Adipose tissue (tissue), 3 donors: Measurements from ENCODE around the gene ZNF286A. TPM values are rescaled to one million over a fixed set of nuclear protein-coding genes. Genes with fewer than 3 reads are reported as not detected.
"Not testable (repeated sequence)": the region's sequence is repeated elsewhere in the genome, so short reads cannot be mapped to it uniquely, and the experiment has no call there.

Source experiments
- H3K27ac ChIP-seq: one replicate; pipeline ENCODE4 v1.5.1; 2013; ENCODE audit warnings: low read depth, low read length
- WGBS, 3 donors: extraction: QIAGEN DNeasy Blood & Tissue Kit; methylation state at CpG; one replicate each; pipeline ENCODE4 v1.1.7; 2013; 5-methylcytosine and 5-hydroxymethylcytosine counted together
- polyA plus RNA-seq, 3 donors: library from polyadenylated mRNA; stranded (reverse); fragments of 200-250 nt; gene quantifications; one replicate each; pipeline ENCODE4 v1.2.3, GENCODE V29; 2013
- donor health status: healthy with polysubstance abuse.
- donor health status: Bipolar disorder and iron deficiency.
- donor health status: healthy.

The ZNF286A gene
- 1 to 10 TPM; 2.5 to 7.3 (median 3.1) TPM for polyA plus RNA-seq

- H3K27ac ChIP-seq = not testable (repeated sequence)
- 0% methylated on average over 44 of the region's 44 CpGs for WGBS, 3 donors
These were observed at the start of gene ZNF286A for GRCh38 chr17:15699413-15699924. Gene ZNF286A (plus strand): TSS chr17:15699752. CDS start chr17:15700330, 578 bp downstream.

GRCh38 chr17:15649861-15650421 lies 49.6 kb upstream of the ZNF286A start:
- H3K27ac ChIP-seq = no peak overlapping the region
- WGBS, 3 donors = 13 to 45% (median 18%) methylated on average over 6 of the region's 6 CpGs

GRCh38 chr17:15650741-15651582 lies 48.6 kb upstream of the ZNF286A start:
- WGBS, 3 donors = 25 to 66% (median 36%) methylated on average over 14 of the region's 14 CpGs
- H3K27ac ChIP-seq = no peak overlapping the region

- 2 to 9% (median 2%) methylated on average over 8 of the region's 8 CpGs for WGBS, 3 donors
- no peak overlapping the region for H3K27ac ChIP-seq
These were observed 47.9 kb upstream of the ZNF286A start for GRCh38 chr17:15651583-15652110.

GRCh38 chr17:15652960-15653359 lies 46.6 kb upstream of the ZNF286A start:
- no peak overlapping the region for H3K27ac ChIP-seq
- 85 to 90% (median 89%) methylated on average over 6 of the region's 6 CpGs for WGBS, 3 donors

GRCh38 chr17:15654401-15654800 lies 45.2 kb upstream of the ZNF286A start:
- WGBS, 3 donors = 62 to 63% (median 62%) methylated on average over 3 of the region's 3 CpGs
- H3K27ac ChIP-seq = not testable (repeated sequence)

- no peak overlapping the region for H3K27ac ChIP-seq
- 56 to 66% (median 65%) methylated on average over 3 of the region's 3 CpGs for WGBS, 3 donors
These were observed 44.5 kb upstream of the ZNF286A start for GRCh38 chr17:15654886-15655561.

GRCh38 chr17:15657868-15658267 lies 41.7 kb upstream of the ZNF286A start:
- H3K27ac ChIP-seq = no peak overlapping the region

- WGBS, 3 donors = 86 to 89% (median 87%) methylated on average over 3 of the region's 3 CpGs
- no peak overlapping the region for H3K27ac ChIP-seq
These were observed 41.3 kb upstream of the ZNF286A start for GRCh38 chr17:15658296-15658695.

- no peak overlapping the region for H3K27ac ChIP-seq
- 89 to 94% (median 89%) methylated on average over 6 of the region's 6 CpGs for WGBS, 3 donors
These were observed 40.3 kb upstream of the ZNF286A start for GRCh38 chr17:15659236-15659635.

GRCh38 chr17:15659663-15660062 lies 39.9 kb upstream of the ZNF286A start:
- no peak overlapping the region for H3K27ac ChIP-seq
- 35 to 77% (median 72%) methylated on average over 4 of the region's 4 CpGs for WGBS, 3 donors

- H3K27ac ChIP-seq = no peak overlapping the region
- WGBS, 3 donors = 73 to 80% (median 78%) methylated on average over 3 of the region's 3 CpGs
These were observed 39.5 kb upstream of the ZNF286A start for GRCh38 chr17:15660077-15660476.

- 89 to 95% (median 91%) methylated on average over 3 of the region's 3 CpGs for WGBS, 3 donors
- H3K27ac ChIP-seq = no peak overlapping the region
These were observed 36.9 kb upstream of the ZNF286A start for GRCh38 chr17:15662681-15663080.

GRCh38 chr17:15663176-15663575 lies 36.4 kb upstream of the ZNF286A start:
- no peak overlapping the region for H3K27ac ChIP-seq
- 93 to 94% (median 93%) methylated on average over 6 of the region's 6 CpGs for WGBS, 3 donors

GRCh38 chr17:15663691-15664090 lies 35.9 kb upstream of the ZNF286A start:
- no peak overlapping the region for H3K27ac ChIP-seq
- 95 to 98% (median 96%) methylated on average over 5 of the region's 5 CpGs for WGBS, 3 donors

GRCh38 chr17:15669526-15669925 lies 30.0 kb upstream of the ZNF286A start:
- not testable (repeated sequence) for H3K27ac ChIP-seq
- 59 to 91% (median 75%) methylated on average over 2 to 5 of the region's 5 CpGs for WGBS, 3 donors

- WGBS, 3 donors = 65 to 82% (median 75%) methylated on average over 1 of the region's 1 CpG
- H3K27ac ChIP-seq = not testable (repeated sequence)
These were observed 24.9 kb upstream of the ZNF286A start for GRCh38 chr17:15674640-15675039.

- H3K27ac ChIP-seq = not testable (repeated sequence)
- WGBS, 3 donors = 86 to 93% (median 89%) methylated on average over 6 of the region's 6 CpGs
These were observed 23.6 kb upstream of the ZNF286A start for GRCh38 chr17:15675991-15676390.

- H3K27ac ChIP-seq = not testable (repeated sequence)
- 90 to 97% (median 90%) methylated on average over 3 of the region's 3 CpGs for WGBS, 3 donors
These were observed 16.4 kb upstream of the ZNF286A start for GRCh38 chr17:15683135-15683534.
